H9 (cell line): ENCODE measurements around the gene NSMF. TPM values are rescaled to one million over a fixed set of nuclear protein-coding genes. Genes with fewer than 3 reads are reported as not detected.
A peak's percentile ranks its signal among the peaks of the same experiment; 100 is the strongest.

Source experiments
- DNase-seq: peaks from one replicate; pipeline ENCODE4 v3.0.0-alpha.2; 2017
- H2AFZ ChIP-seq: one replicate; pipeline ENCODE4 v1.6.1; 2013; ENCODE audit warnings: mild to moderate bottlenecking, low read length, control low read depth, moderate library complexity
- H2AK5ac ChIP-seq: 2 replicates; pipeline ENCODE4 v1.6.1; 2013; ENCODE audit warnings: low read length, control low read depth, mixed read lengths; ENCODE audit not compliant: insufficient read length
- H2BK120ac ChIP-seq: one replicate; pipeline ENCODE4 v1.6.1; 2013; ENCODE audit warnings: low read depth, mild to moderate bottlenecking, low read length, control low read depth, inconsistent platforms; ENCODE audit not compliant: poor library complexity, severe bottlenecking
- H2BK12ac ChIP-seq: 2 replicates; pipeline ENCODE4 v1.6.1; 2013; ENCODE audit warnings: low read length, control low read depth, mixed read lengths, low read depth; ENCODE audit not compliant: insufficient read length
- H2BK15ac ChIP-seq: 2 replicates; pipeline ENCODE4 v1.6.1; 2013; ENCODE audit warnings: low read depth, low read length, control low read depth
- H2BK20ac ChIP-seq: one replicate; pipeline ENCODE4 v1.6.1; 2013; ENCODE audit warnings: low read depth, mild to moderate bottlenecking, low read length, control low read depth, inconsistent platforms; ENCODE audit not compliant: poor library complexity, severe bottlenecking
- H2BK5ac ChIP-seq: 2 replicates; pipeline ENCODE4 v1.6.1; 2013; ENCODE audit warnings: low read length, control low read depth, mixed read lengths; ENCODE audit not compliant: insufficient read length
- H3K14ac ChIP-seq: 2 replicates; pipeline ENCODE4 v1.6.1; 2013; ENCODE audit warnings: low read length, control low read depth; ENCODE audit not compliant: insufficient read depth
- H3K18ac ChIP-seq: 2 replicates; pipeline ENCODE4 v1.6.1; 2013; ENCODE audit warnings: low read depth, mild to moderate bottlenecking, mixed read lengths, low read length, control low read depth; ENCODE audit not compliant: insufficient read length
- H3K23ac ChIP-seq: 2 replicates; pipeline ENCODE4 v1.6.1; 2013; ENCODE audit warnings: low read length, control low read depth, mixed read lengths, low read depth; ENCODE audit not compliant: insufficient read length
- H3K23me2 ChIP-seq: 2 replicates; pipeline ENCODE4 v1.6.1; 2013; ENCODE audit warnings: low read depth, mild to moderate bottlenecking, mixed read lengths, low read length, control low read depth; ENCODE audit not compliant: insufficient read length, poor library complexity, severe bottlenecking
- H3K27ac ChIP-seq: 2 replicates; pipeline ENCODE4 v1.5.1; 2013; ENCODE audit warnings: low read length, control low read depth, mixed read lengths, low read depth; ENCODE audit not compliant: insufficient read length
- H3K27me3 ChIP-seq: 2 replicates; pipeline ENCODE4 v1.6.1; 2013; ENCODE audit warnings: low read length, control low read depth, inconsistent platforms; ENCODE audit not compliant: insufficient read depth
- H3K4ac ChIP-seq: 2 replicates; pipeline ENCODE4 v1.6.1; 2013; ENCODE audit warnings: low read depth, mild to moderate bottlenecking, control low read depth, inconsistent platforms, low read length, moderate library complexity
- H3K4me1 ChIP-seq: 2 replicates; pipeline ENCODE4 v1.6.1; 2013; ENCODE audit warnings: low read length, control low read depth, inconsistent platforms; ENCODE audit not compliant: insufficient read depth
- H3K4me2 ChIP-seq: 2 replicates; pipeline ENCODE4 v1.6.1; 2013; ENCODE audit warnings: low read length, control low read depth, mixed read lengths; ENCODE audit not compliant: insufficient read length, insufficient read depth
- H3K56ac ChIP-seq: 2 replicates; pipeline ENCODE4 v1.6.1; 2013; ENCODE audit warnings: low read depth, mild to moderate bottlenecking, mixed read lengths, low read length, control low read depth; ENCODE audit not compliant: insufficient read length
- H3K79me1 ChIP-seq: 2 replicates; pipeline ENCODE4 v1.6.1; 2013; ENCODE audit warnings: low read depth, mild to moderate bottlenecking, moderate library complexity, low read length, control low read depth, inconsistent platforms; ENCODE audit not compliant: insufficient read depth, poor library complexity, severe bottlenecking
- H3K79me2 ChIP-seq: 2 replicates; pipeline ENCODE4 v1.6.1; 2013; ENCODE audit warnings: low read length, control low read depth, inconsistent platforms; ENCODE audit not compliant: insufficient read depth
- H3K9ac ChIP-seq: 2 replicates; pipeline ENCODE4 v1.6.1; 2013; ENCODE audit warnings: low read length, control low read depth, mixed read lengths; ENCODE audit not compliant: insufficient read length; ENCODE audit errors: extremely low read depth
- H3K9me3 ChIP-seq: one replicate; pipeline ENCODE4 v1.6.1; 2013; ENCODE audit warnings: low read depth, low read length, inconsistent platforms; ENCODE audit not compliant: control insufficient read depth
- H3T11ph ChIP-seq: one replicate; pipeline ENCODE4 v1.6.1; 2013; ENCODE audit warnings: mild to moderate bottlenecking, low read length, control low read depth, inconsistent platforms
- H4K20me1 ChIP-seq: one replicate; pipeline ENCODE4 v1.6.1; 2013; ENCODE audit not compliant: control insufficient read depth, insufficient read length, insufficient read depth
- H4K5ac ChIP-seq: 2 replicates; pipeline ENCODE4 v1.6.1; 2013; ENCODE audit warnings: low read depth, mild to moderate bottlenecking, mixed read lengths, low read length, control low read depth; ENCODE audit not compliant: insufficient read length
- H4K8ac ChIP-seq: replicated peaks from 2 replicates; pipeline ENCODE4 v1.6.1; 2013; ENCODE audit warnings: low read length, control low read depth, mixed read lengths, low read depth; ENCODE audit not compliant: insufficient read length
- H4K91ac ChIP-seq: 2 replicates; pipeline ENCODE4 v1.6.1; 2013; ENCODE audit warnings: low read depth, mild to moderate bottlenecking, moderate library complexity, mixed read lengths, low read length, control low read depth; ENCODE audit not compliant: insufficient read length
- H3K27ac Mint-ChIP-seq, 3 experiments: 2 replicates in 2 of 3; 3 replicates in 1 of 3; pipeline ENCODE4 v1.8.0; 2020 to 2021; ENCODE audit warnings: mixed read lengths in 3 of 3, mild to moderate bottlenecking in 1 of 3, moderate library complexity in 1 of 3
- H3K27me3 Mint-ChIP-seq: 2 replicates; pipeline ENCODE4 v1.8.0; 2021; ENCODE audit warnings: low read depth, mild to moderate bottlenecking, moderate library complexity, mixed read lengths
- H3K36me3 Mint-ChIP-seq, 3 experiments: 2 replicates in 2 of 3; 3 replicates in 1 of 3; pipeline ENCODE4 v1.8.0; 2020 to 2021; ENCODE audit warnings: low read depth in 3 of 3, mixed read lengths in 3 of 3; ENCODE audit not compliant: insufficient read depth in 1 of 3
- H3K4me1 Mint-ChIP-seq, 2 experiments: 2 replicates each; pipeline ENCODE4 v1.8.0; 2020; ENCODE audit warnings: mixed read lengths in 2 of 2
- H3K4me3 Mint-ChIP-seq, 2 experiments: 2 replicates in 1 of 2; 3 replicates in 1 of 2; pipeline ENCODE4 v1.8.0; 2020 to 2021; ENCODE audit warnings: mild to moderate bottlenecking in 2 of 2, mixed read lengths in 2 of 2, moderate library complexity in 1 of 2
- H3K9me3 Mint-ChIP-seq, 2 experiments: 2 replicates in 1 of 2; 3 replicates in 1 of 2; pipeline ENCODE4 v1.8.0; 2020; ENCODE audit warnings: mild to moderate bottlenecking in 2 of 2, mixed read lengths in 2 of 2, moderate library complexity in 1 of 2
- WGBS: extraction: QIAGEN DNeasy Blood & Tissue Kit; methylation state at CpG from one replicate; pipeline ENCODE4 v1.1.7; 2013; ENCODE audit warnings: missing lambda C conversion rate, low lambda C conversion rate, mixed read lengths; ENCODE audit not compliant: insufficient read length; ENCODE audit errors: extremely low coverage; 5-methylcytosine and 5-hydroxymethylcytosine counted together
- total RNA-seq: library from RNA; stranded (reverse); gene quantifications from 2 replicates; pipeline ENCODE4 v1.2.1, GENCODE V29; 2021
- TF ChIP-seq, protein P1 (sequence below): fragments of 200-600 bp; sonication (generic); conservative IDR thresholded peaks from 3 replicates; pipeline ENCODE4 v1.8.0; 2021; ENCODE audit warnings: antibody characterized with exemption, mild to moderate bottlenecking

The NSMF gene
- total RNA-seq, 1 experiment from 2014 or later, result 46.3 TPM

GRCh38 chr9:137460363-137461315, 1.5 kb upstream of the NSMF start:
- Histone ChIP-seq H3K27me3 (no peaks in the 10 kb centered on the region; the same call in 1 of the 2 replicates), H2AK5ac (no peak overlapping the region), H2BK120ac (no peak overlapping the region), H3K27ac (no peak overlapping the region), H3K18ac (no peak overlapping the region), H4K91ac (no peak overlapping the region), H2BK20ac (no peak overlapping the region), H3K9ac (no peak overlapping the region), H4K8ac (no peak overlapping the region), H3K23me2 (peaks cover 9% of the 10 kb centered on the region), H3K14ac (no peak overlapping the region), H2BK5ac (no peak overlapping the region), H2BK12ac (no peak overlapping the region), H3K23ac (no peak overlapping the region), H3K4ac (no peak overlapping the region), H3K56ac (no peak overlapping the region), H3K9me3 (no peaks in the 10 kb centered on the region), H3T11ph (no peak overlapping the region), H4K20me1 (peaks cover 3% of the 10 kb centered on the region), H3K79me1 (no peaks in the 10 kb centered on the region), H3K4me1 (no peaks in the 10 kb centered on the region), H2BK15ac (no peak overlapping the region; the same call in 1 of the 2 replicates), H3K4me2 (no peak overlapping the region), H4K5ac (no peak overlapping the region), H3K79me2 (no peaks in the 10 kb centered on the region), H2AFZ (no peak overlapping the region)
- Mint-ChIP-seq H3K4me1 (peaks cover 0 to 4% of the 10 kb centered on the region in 2 experiments; a peak in 1 of 4 replicates), H3K9me3 (no peaks in the 10 kb centered on the region), H3K27ac (no peak overlapping the region), H3K27me3 (peaks cover 30% of the 10 kb centered on the region), H3K4me3 (no peak overlapping the region), H3K36me3 (peaks cover 0 to 16% (median 11%) of the 10 kb centered on the region in 3 experiments; a peak in 4 of 7 replicates)
- peak; percentile 28 for DNase-seq
- WGBS, result no CpG with 5 or more reads among the region's 31 CpGs
- TF ChIP-seq, protein P1, sequence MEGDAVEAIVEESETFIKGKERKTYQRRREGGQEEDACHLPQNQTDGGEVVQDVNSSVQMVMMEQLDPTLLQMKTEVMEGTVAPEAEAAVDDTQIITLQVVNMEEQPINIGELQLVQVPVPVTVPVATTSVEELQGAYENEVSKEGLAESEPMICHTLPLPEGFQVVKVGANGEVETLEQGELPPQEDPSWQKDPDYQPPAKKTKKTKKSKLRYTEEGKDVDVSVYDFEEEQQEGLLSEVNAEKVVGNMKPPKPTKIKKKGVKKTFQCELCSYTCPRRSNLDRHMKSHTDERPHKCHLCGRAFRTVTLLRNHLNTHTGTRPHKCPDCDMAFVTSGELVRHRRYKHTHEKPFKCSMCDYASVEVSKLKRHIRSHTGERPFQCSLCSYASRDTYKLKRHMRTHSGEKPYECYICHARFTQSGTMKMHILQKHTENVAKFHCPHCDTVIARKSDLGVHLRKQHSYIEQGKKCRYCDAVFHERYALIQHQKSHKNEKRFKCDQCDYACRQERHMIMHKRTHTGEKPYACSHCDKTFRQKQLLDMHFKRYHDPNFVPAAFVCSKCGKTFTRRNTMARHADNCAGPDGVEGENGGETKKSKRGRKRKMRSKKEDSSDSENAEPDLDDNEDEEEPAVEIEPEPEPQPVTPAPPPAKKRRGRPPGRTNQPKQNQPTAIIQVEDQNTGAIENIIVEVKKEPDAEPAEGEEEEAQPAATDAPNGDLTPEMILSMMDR, result no peak
